SIG-M5 (cell line): ENCODE measurements around the gene FADS3.

Experiments used
- DNase-seq: peaks from one replicate; lab custom pipeline; 2025; lab: John Stamatoyannopoulos, UW

FADS3 gene

GRCh38 chr11:61834278-61835048 is 56.9 kb downstream of the FADS3 start:
- DNase-seq: no peak

GRCh38 chr11:61833926-61834277 is 57.4 kb downstream of the FADS3 start:
- no peak for DNase-seq

DNA sequence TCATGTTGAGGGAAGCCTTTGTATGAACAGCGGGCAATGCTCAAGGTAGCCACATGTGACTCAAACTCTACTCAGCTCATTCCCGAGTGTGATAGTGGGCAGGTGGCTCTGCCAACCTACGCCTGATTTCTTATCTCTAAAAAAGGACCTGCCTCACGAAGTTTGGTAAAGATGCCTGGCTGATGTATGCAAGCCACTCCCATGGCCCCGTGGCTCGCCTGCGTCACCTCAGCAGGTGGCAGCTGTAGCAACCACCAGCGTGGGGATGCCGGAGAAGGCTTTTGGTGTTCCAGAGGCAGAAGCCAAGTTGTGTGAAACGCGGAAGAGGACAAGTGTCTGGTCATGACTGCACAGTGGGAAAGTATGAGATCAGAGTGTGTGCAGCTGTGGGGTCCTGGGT is 57.9 kb downstream of the FADS3 start:
- no peak for DNase-seq

- no peak for DNase-seq
Observed at GRCh38 chr11:61832754-61833153, 58.6 kb downstream of the FADS3 start.

- DNase-seq: no peak
Observed at GRCh38 chr11:61832207-61832606, 59.1 kb downstream of the FADS3 start.

- no peak for DNase-seq
Observed at GRCh38 chr11:61830237-61831105, 60.9 kb downstream of the FADS3 start.

- no peak for DNase-seq
Observed at GRCh38 chr11:61829806-61830205, 61.5 kb downstream of the FADS3 start.

- DNase-seq: no peak
Observed at GRCh38 chr11:61828629-61829407, 62.5 kb downstream of the FADS3 start.

GRCh38 chr11:61828379-61828628 is 63.0 kb downstream of the FADS3 start:
- DNase-seq: no peak

DNA sequence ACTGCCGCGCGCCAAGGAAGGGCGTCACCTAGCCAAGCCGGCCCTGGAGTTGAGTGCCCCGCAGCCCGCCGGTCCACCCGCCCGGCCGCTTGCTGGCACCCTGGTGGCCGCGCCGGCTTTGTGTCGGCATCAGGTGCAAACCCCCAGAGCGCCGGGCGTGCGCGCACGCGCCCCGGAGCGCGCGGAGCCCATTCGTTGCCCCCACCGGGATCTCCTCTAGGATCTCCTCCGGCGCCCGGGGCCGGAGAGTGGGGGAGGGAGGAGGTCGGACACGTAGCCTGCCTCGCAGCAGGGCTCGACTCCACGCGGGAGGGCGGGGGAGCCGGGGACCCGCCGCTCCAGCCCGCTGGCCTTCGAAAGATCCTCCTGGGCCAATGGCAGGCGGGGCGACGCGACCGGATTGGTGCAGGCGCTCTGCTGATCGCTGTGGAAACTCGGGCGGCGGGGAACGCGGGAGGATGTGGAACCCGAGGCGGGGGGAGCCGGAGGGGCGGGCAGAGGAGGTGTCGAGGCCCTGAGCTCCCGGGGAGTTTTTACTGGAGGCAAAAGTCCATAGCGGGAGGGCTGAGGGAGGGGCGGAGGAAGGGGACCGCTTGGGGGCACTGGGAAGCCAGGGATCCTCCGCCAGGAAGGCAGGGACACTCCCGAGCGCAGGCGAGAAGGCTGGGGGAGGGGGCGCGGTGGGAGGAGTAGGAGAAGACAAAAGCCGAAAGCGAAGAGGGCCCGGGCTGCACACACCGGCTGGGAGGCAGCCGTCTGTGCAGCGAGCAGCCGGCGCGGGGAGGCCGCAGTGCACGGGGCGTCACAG is 63.6 kb downstream of the FADS3 start, which contains the start of gene FADS2:
Gene FADS2, plus strand, starts transcription at position 730 of the 808 bp plus-strand sequence. CDS start 91 bp downstream, outside the sequence.
- DNase-seq: peak; percentile 31

- no peak for DNase-seq
Observed at GRCh38 chr11:61826930-61827570, 64.3 kb downstream of the FADS3 start.
